Hepatocyte (in vitro differentiated cells): ENCODE data around the gene CRTAP. TPM values are rescaled to one million over a fixed set of nuclear protein-coding genes. Genes with fewer than 3 reads are reported as not detected.

ENCODE experiments used
- DNase-seq: peaks from one replicate; pipeline ENCODE4 v3.0.0-alpha.2; 2016; ENCODE audit warnings: low spot score
- H2AFZ ChIP-seq: fragments of 200-600 bp; sonication (generic); 2 replicates; pipeline ENCODE4 v1.6.0; 2016; ENCODE audit warnings: antibody characterized with exemption, mild to moderate bottlenecking
- H3K27ac ChIP-seq: fragments of 200-600 bp; sonication (generic); 2 replicates; pipeline ENCODE4 v1.5.1; 2016; ENCODE audit warnings: mild to moderate bottlenecking
- H3K27me3 ChIP-seq: fragments of 200-600 bp; sonication (generic); 2 replicates; pipeline ENCODE4 v1.6.1; 2016
- H3K36me3 ChIP-seq: fragments of 200-600 bp; sonication (generic); replicated peaks from 2 replicates; pipeline ENCODE4 v1.5.1; 2016; ENCODE audit warnings: low read depth; ENCODE audit not compliant: insufficient read depth
- H3K4me1 ChIP-seq: fragments of 200-600 bp; sonication (generic); 2 replicates; pipeline ENCODE4 v1.5.1; 2016; ENCODE audit warnings: mild to moderate bottlenecking, moderate library complexity; ENCODE audit not compliant: insufficient read depth
- H3K4me2 ChIP-seq: fragments of 200-600 bp; sonication (generic); 2 replicates; pipeline ENCODE4 v1.6.0; 2016
- H3K4me3 ChIP-seq: fragments of 200-600 bp; sonication (generic); 2 replicates; pipeline ENCODE4 v1.5.1; 2016; ENCODE audit warnings: mild to moderate bottlenecking
- H3K79me2 ChIP-seq: fragments of 200-600 bp; sonication (generic); 2 replicates; pipeline ENCODE4 v1.6.0; 2017; ENCODE audit warnings: mild to moderate bottlenecking
- H3K9me2 ChIP-seq: fragments of 200-600 bp; sonication (generic); replicated peaks from 2 replicates; pipeline ENCODE4 v1.6.0; 2017; ENCODE audit warnings: mild to moderate bottlenecking; ENCODE audit not compliant: insufficient read depth
- H3K9me3 ChIP-seq: fragments of 200-600 bp; sonication (generic); 2 replicates; pipeline ENCODE4 v1.5.1; 2016; ENCODE audit warnings: low read depth, mild to moderate bottlenecking
- H4K20me1 ChIP-seq: fragments of 200-600 bp; sonication (generic); 2 replicates; pipeline ENCODE4 v1.6.0; 2016; ENCODE audit warnings: mild to moderate bottlenecking; ENCODE audit not compliant: insufficient read depth, poor library complexity, severe bottlenecking
- CTCF ChIP-seq: fragments of 200-600 bp; sonication (generic); IDR thresholded peaks from 2 replicates; pipeline ENCODE4 v1.5.1; 2016; ENCODE audit warnings: antibody characterized with exemption, mild to moderate bottlenecking; ENCODE audit not compliant: poor library complexity
- EZH2 ChIP-seq: fragments of 200-600 bp; sonication (generic); IDR thresholded peaks from 2 replicates; pipeline ENCODE4 v1.6.1; 2016; ENCODE audit warnings: antibody characterized with exemption, mild to moderate bottlenecking, borderline replicate concordance
- EZH2phosphoT487 ChIP-seq: fragments of 200-600 bp; sonication (generic); IDR thresholded peaks from one replicate; pipeline ENCODE4 v1.6.1; 2018; ENCODE audit warnings: antibody characterized with exemption, mild to moderate bottlenecking, low read depth, moderate library complexity; ENCODE audit not compliant: unreplicated experiment, severe bottlenecking
- WGBS: methylation state at CpG from one replicate; pipeline ENCODE4 v1.1.6; 2016; ENCODE audit warnings: low lambda C conversion rate; ENCODE audit errors: missing lambda C conversion rate; 5-methylcytosine and 5-hydroxymethylcytosine counted together
- polyA plus RNA-seq: library from polyadenylated mRNA; unstranded; fragments of >200 nt; fragmentation: Nextera tagmentation; extraction: Ambion mirVana; gene quantifications from 2 replicates; pipeline ENCODE4 v1.2.1, GENCODE V29; 2016
- small RNA-seq: library from RNA; depleted of rRNA; stranded (forward); fragments of <200 nt; gene quantifications from one replicate; pipeline ENCODE3, GENCODE V24; 2014
- total RNA-seq: library from RNA; depleted of rRNA; stranded (reverse); fragments of >200 nt; gene quantifications from 2 replicates; pipeline ENCODE4 v1.2.3, GENCODE V29; 2014

Gene CRTAP
- total and polyA plus RNA-seq, 2 experiments from 2014 or later = 127 to 178 TPM

GRCh38 chr3:33194303-33194702 is 80.5 kb downstream of the CRTAP start:
- Histone ChIP-seq H2AFZ (no peak overlapping the region), H4K20me1 (no peaks in the 10 kb centered on the region), H3K4me1 (no peaks in the 10 kb centered on the region), H3K4me3 (no peak overlapping the region), H3K79me2 (no peaks in the 10 kb centered on the region), H3K9me3 (no peaks in the 10 kb centered on the region), H3K27ac (no peak overlapping the region), H3K9me2 (no peaks in the 10 kb centered on the region), H3K36me3 (no peaks in the 10 kb centered on the region), H3K27me3 (no peaks in the 10 kb centered on the region), H3K4me2 (no peak overlapping the region)
- WGBS = 86% methylated on average over 1 of the region's 1 CpG
- no peak for TF ChIP-seq EZH2
- TF ChIP-seq CTCF = no peak
- TF ChIP-seq EZH2phosphoT487 = no peak
- DNase-seq = no peak

GRCh38 chr3:33196538-33196937 is 82.7 kb downstream of the CRTAP start:
- H3K4me2 ChIP-seq = no peak overlapping the region
- WGBS = 54% methylated on average over 3 of the region's 3 CpGs
- H3K9me2 ChIP-seq = no peaks in the 10 kb centered on the region
- peak; percentile 10 for DNase-seq
- H3K79me2 ChIP-seq = no peaks in the 10 kb centered on the region
- no peaks in the 10 kb centered on the region for H3K36me3 ChIP-seq
- no peak overlapping the region for H3K4me3 ChIP-seq
- no peaks in the 10 kb centered on the region for H3K9me3 ChIP-seq
- H3K27me3 ChIP-seq = no peaks in the 10 kb centered on the region
- no peak overlapping the region for H3K27ac ChIP-seq
- no peaks in the 10 kb centered on the region for H3K4me1 ChIP-seq
- H2AFZ ChIP-seq = no peak overlapping the region
- TF ChIP-seq EZH2 (no peak), CTCF (no peak), EZH2phosphoT487 (no peak)
- H4K20me1 ChIP-seq = no peaks in the 10 kb centered on the region

Small RNAs within 50 kb of the gene (small RNA-seq; reads per million reads assigned to genes)
- gene AC123900.1 (not detected), gene RN7SL296P (not detected), gene SUMO2P10 (not detected)

Other genes with a start within 250 kb of the CRTAP start
- 0.13 TPM in 1 of 2 replicates, not detected in the other for gene CCR4, start 162.4 kb upstream of the CRTAP start, total RNA-seq
- not detected in 2 replicates for gene CCR4, start 162.4 kb upstream of the CRTAP start, polyA plus RNA-seq
- 174 and 251 TPM in 2 replicates for gene GLB1, start 16.9 kb upstream of the CRTAP start, total RNA-seq
- 163 and 176 TPM in 2 replicates for gene GLB1, start 16.9 kb upstream of the CRTAP start, polyA plus RNA-seq
- 3.3 and 3.7 TPM in 2 replicates for gene TMPPE, start 16.9 kb upstream of the CRTAP start, total RNA-seq
- 1.1 and 1.4 TPM in 2 replicates for gene TMPPE, start 16.9 kb upstream of the CRTAP start, polyA plus RNA-seq
- 2.0 and 2.3 TPM in 2 replicates for gene SUSD5, start 104.8 kb downstream of the CRTAP start, total RNA-seq
- 1.00 and 2.4 TPM in 2 replicates for gene SUSD5, start 104.8 kb downstream of the CRTAP start, polyA plus RNA-seq
- 11.7 and 15.6 TPM in 2 replicates for gene FBXL2, start 163.4 kb downstream of the CRTAP start, total RNA-seq
- gene FBXL2, start 163.4 kb downstream of the CRTAP start, polyA plus RNA-seq = 15.7 and 18.7 TPM in 2 replicates